ENCODE results near the gene AIFM3.
"Not testable (repeated sequence)": the region's sequence is repeated elsewhere in the genome, so short reads cannot be mapped to it uniquely, and the experiment has no call there.

The AIFM3 gene

GRCh38 chr22:21000987-21001600 lies 34.0 kb downstream of the AIFM3 start:
- no peak for DNase-seq (ENCODE audit: low spot score)
- no peak for FAIRE-seq

GRCh38 chr22:21001601-21002325 lies 34.7 kb downstream of the AIFM3 start, which contains the start of gene THAP7:
Gene THAP7, minus strand, starts transcription at chr22:21002118. Its CDS starts 207 bp downstream, at chr22:21001911.
- FAIRE-seq: peak; percentile 99
- peak; percentile 99 for DNase-seq (ENCODE audit: low spot score)

- DNase-seq (ENCODE audit: low spot score) (no peak), FAIRE-seq (peak; percentile 9)
These were observed 36.7 kb downstream of the AIFM3 start for GRCh38 chr22:21003782-21004181.

GRCh38 chr22:21009208-21009607 lies 42.2 kb downstream of the AIFM3 start:
- FAIRE-seq; DNase-seq (ENCODE audit: low spot score): not testable (repeated sequence)

- DNase-seq (ENCODE audit: low spot score): peak; percentile 80
- FAIRE-seq: peak; percentile 58
These were observed 42.8 kb downstream of the AIFM3 start for GRCh38 chr22:21009638-21010425.

- DNase-seq (ENCODE audit: low spot score) (no peak), FAIRE-seq (no peak)
These were observed 43.5 kb downstream of the AIFM3 start for GRCh38 chr22:21010426-21011113.

GRCh38 chr22:21012446-21013407 lies 45.7 kb downstream of the AIFM3 start:
- no peak for FAIRE-seq

GRCh38 chr22:21013657-21014201 lies 46.7 kb downstream of the AIFM3 start:
- no peak for DNase-seq (ENCODE audit: low spot score)
- peak; percentile 56 for FAIRE-seq

More at GRCh38 chr22:21012446-21013407, 45.7 kb downstream of the AIFM3 start:
- DNase-seq (ENCODE audit: low spot score): no peak

- DNase-seq (ENCODE audit: low spot score) (peak; percentile 96), FAIRE-seq (peak; percentile 98)
These were observed 47.2 kb downstream of the AIFM3 start for GRCh38 chr22:21014202-21014725.

GRCh38 chr22:21014726-21015465 lies 47.8 kb downstream of the AIFM3 start, which contains the start of gene P2RX6:
Gene P2RX6, plus strand, starts transcription at chr22:21015165. Its CDS starts 10 bp downstream, at chr22:21015175.
- DNase-seq (ENCODE audit: low spot score): peak; percentile 36
- peak; percentile 99 for FAIRE-seq

- FAIRE-seq (no peak), DNase-seq (ENCODE audit: low spot score) (no peak)
These were observed 48.5 kb downstream of the AIFM3 start for GRCh38 chr22:21015466-21016006.

GRCh38 chr22:21016644-21017420 lies 49.8 kb downstream of the AIFM3 start:
- FAIRE-seq: no peak
- no peak for DNase-seq (ENCODE audit: low spot score)

GRCh38 chr22:21018314-21018713 lies 51.3 kb downstream of the AIFM3 start:
- no peak for DNase-seq (ENCODE audit: low spot score)
- FAIRE-seq: no peak

GRCh38 chr22:21020802-21021429 lies 53.9 kb downstream of the AIFM3 start:
- FAIRE-seq: no peak

GRCh38 chr22:21022507-21022906 lies 55.5 kb downstream of the AIFM3 start:
- DNase-seq (ENCODE audit: low spot score) (no peak), FAIRE-seq (no peak)

More at GRCh38 chr22:21020802-21021429, 53.9 kb downstream of the AIFM3 start:
- DNase-seq (ENCODE audit: low spot score): peak; percentile 48

- no peak for FAIRE-seq
These were observed 56.0 kb downstream of the AIFM3 start for GRCh38 chr22:21022955-21023614.

GRCh38 chr22:21025266-21025665 lies 58.2 kb downstream of the AIFM3 start:
- FAIRE-seq: no peak

More at GRCh38 chr22:21022955-21023614, 56.0 kb downstream of the AIFM3 start:
- no peak for DNase-seq (ENCODE audit: low spot score)

More at GRCh38 chr22:21025266-21025665, 58.2 kb downstream of the AIFM3 start:
- DNase-seq (ENCODE audit: low spot score): no peak
